ENCODE results near the gene TNFRSF6B. TPM values are rescaled to one million over a fixed set of nuclear protein-coding genes. Genes with fewer than 3 reads are reported as not detected.
"Not testable (repeated sequence)": the region's sequence is repeated elsewhere in the genome, so short reads cannot be mapped to it uniquely, and the experiment has no call there.

TNFRSF6B gene
- total and polyA plus RNA-seq, 5 donors: 0.23 to 2.7 (median 1.2) TPM; not detected in 1

DNA sequence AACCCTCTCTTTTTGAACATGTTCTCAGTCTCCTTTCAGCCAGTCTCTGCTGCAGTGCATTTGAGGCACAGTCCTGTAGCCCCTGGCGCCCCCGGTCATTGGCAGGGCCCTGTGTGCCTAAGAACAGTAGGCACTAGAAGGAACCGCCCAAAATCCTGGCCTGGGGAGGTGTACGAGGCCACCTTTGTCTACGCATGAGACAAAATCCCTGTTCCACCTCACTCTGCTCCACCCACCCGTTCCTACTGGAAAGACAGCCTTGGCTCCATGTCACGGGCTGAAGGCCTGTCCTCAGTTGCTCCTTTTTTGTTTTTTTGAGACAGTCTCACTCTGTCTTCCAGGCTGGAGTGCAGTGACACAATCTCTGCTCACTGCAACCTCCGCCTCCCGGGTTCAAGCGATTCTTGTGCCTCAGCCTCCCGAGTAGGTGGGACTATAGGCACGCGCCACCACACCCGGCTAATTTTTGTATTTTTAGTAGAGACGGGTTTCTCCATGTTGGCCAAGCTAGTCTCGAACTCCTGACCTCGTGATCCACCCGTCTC, 33.8 kb downstream of the TNFRSF6B start:
- intact Hi-C loops (cut with DNase I): loop anchor here in 1 of 4 donors (10.0 kb wide), 1 partner anchor 85 kb away; no protein-coding TSS in a partner anchor
- ATAC-seq; H3K9me3 ChIP-seq (ENCODE audit: control insufficient read depth, low read length); DNase-seq; H3K27me3 ChIP-seq (ENCODE audit: control insufficient read depth, insufficient read depth); H3K27ac ChIP-seq (ENCODE audit: low read length); H3K4me3 ChIP-seq (ENCODE audit: low read length); H3K4me1 ChIP-seq (ENCODE audit: control insufficient read depth, insufficient read depth, low read length): not testable (repeated sequence)
- 93% methylated on average over 18 of the region's 18 CpGs for WGBS

GRCh38 chr20:63731410-63731809, 35.0 kb downstream of the TNFRSF6B start:
- Histone ChIP-seq H3K27me3 (ENCODE audit: control insufficient read depth, insufficient read depth) (no peaks in the 10 kb centered on the region), H3K4me1 (ENCODE audit: control insufficient read depth, insufficient read depth, low read length) (no peaks in the 10 kb centered on the region), H3K27ac (ENCODE audit: low read length) (no peak overlapping the region), H3K4me3 (ENCODE audit: low read length) (no peak overlapping the region), H3K9me3 (ENCODE audit: control insufficient read depth, low read length) (no peaks in the 10 kb centered on the region)
- no peak for DNase-seq
- 81% methylated on average over 5 of the region's 5 CpGs for WGBS
- intact Hi-C loops (cut with DNase I): loop anchor here in 1 of 4 donors (10.0 kb wide), 1 partner anchor 87 kb away; no protein-coding TSS in a partner anchor
- no peak for ATAC-seq

DNA sequence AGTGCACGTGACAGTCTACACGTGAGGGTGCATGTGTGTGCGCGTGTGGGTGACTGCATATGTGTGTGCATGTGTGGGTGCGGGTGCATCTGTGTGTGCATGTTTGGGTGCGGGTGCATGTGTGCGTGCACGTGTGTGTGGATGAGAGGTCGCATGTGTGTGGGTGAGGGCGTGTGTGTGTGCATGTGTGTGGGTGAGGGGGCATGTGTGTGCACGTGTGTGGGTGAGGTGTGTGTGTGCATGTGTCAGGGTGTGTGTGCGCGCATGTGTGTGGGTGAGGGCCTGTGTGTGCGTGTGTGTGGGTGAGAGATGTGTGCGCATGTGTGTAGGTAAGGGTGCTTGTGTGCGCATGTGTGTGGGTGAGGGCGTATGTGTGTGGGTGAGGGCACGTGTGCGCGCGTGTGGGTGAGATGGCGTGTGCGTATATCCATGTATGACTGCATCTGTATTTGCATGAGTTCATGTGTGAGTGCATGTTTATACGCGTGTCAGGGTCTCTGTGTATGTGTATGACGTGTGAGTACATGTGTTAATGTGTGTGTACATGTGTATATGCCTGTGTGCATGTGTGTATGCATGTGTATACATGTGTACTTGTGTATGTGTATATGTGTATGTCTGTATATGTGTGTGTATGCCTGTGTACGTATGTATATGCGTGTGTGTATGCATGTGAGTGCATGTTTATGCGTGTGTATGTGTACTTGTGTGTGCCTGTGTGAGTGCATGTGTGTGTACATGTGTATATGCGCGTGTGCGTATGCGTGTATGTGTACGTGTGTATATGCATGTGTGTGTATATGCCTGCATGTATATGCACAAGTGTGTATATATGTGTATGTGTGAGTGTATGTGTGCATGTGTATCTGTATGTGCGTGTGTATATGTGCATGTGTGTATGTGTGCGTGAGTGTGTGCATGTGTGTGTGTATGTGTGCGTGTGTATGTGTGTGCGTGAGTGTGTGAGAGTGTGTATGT, 36.0 kb downstream of the TNFRSF6B start:
- intact Hi-C loops (cut with DNase I): loop anchor here in 1 of 4 donors (10.0 kb wide), 1 partner anchor 88 kb away; no protein-coding TSS in a partner anchor
- Histone ChIP-seq H3K9me3 (ENCODE audit: control insufficient read depth, low read length) (no peaks in the 10 kb centered on the region), H3K4me3 (ENCODE audit: low read length) (no peak overlapping the region), H3K4me1 (ENCODE audit: control insufficient read depth, insufficient read depth, low read length) (no peaks in the 10 kb centered on the region), H3K27me3 (ENCODE audit: control insufficient read depth, insufficient read depth) (no peaks in the 10 kb centered on the region), H3K27ac (ENCODE audit: low read length) (no peak overlapping the region)
- no peak for DNase-seq
- 87% methylated on average over 38 of the region's 38 CpGs for WGBS
- ATAC-seq: no peak

DNA sequence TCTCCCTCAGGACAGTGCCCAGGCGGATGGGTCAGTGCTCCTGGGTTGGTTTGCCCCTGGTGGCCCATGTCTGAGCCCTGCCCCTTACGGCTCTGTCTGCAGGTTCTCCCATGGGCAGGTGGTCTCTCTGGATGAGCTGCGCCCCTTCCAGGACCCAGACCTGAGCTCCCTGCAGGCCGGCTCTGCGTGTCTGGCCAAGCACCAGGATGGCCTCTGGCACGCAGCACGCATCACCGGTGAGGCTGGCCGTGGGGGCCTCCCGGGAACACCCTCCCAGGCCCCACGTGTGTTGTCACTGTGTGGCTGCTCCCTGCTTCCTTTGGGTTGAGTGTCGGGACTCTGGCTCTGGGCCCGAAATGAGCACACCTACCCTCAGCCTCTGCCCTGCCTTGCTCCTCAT, 36.7 kb downstream of the TNFRSF6B start:
- 93% methylated on average over 13 of the region's 13 CpGs for WGBS
- DNase-seq (peak in 1 of 3 donors; percentile 51), ATAC-seq (no peak)
- Histone ChIP-seq H3K4me1 (ENCODE audit: control insufficient read depth, insufficient read depth, low read length) (no peaks in the 10 kb centered on the region), H3K9me3 (ENCODE audit: control insufficient read depth, low read length) (no peaks in the 10 kb centered on the region), H3K27ac (ENCODE audit: low read length) (no peak overlapping the region), H3K27me3 (ENCODE audit: control insufficient read depth, insufficient read depth) (no peaks in the 10 kb centered on the region), H3K4me3 (ENCODE audit: low read length) (no peak overlapping the region)
- intact Hi-C loops (cut with DNase I): loop anchor here in 1 of 4 donors (10.0 kb wide), 1 partner anchor 88 kb away; no protein-coding TSS in a partner anchor

- H3K4me3 ChIP-seq (ENCODE audit: low read length): no peak overlapping the region
- H3K27me3 ChIP-seq (ENCODE audit: control insufficient read depth, insufficient read depth): no peaks in the 10 kb centered on the region
- H3K4me1 ChIP-seq (ENCODE audit: control insufficient read depth, insufficient read depth, low read length): no peaks in the 10 kb centered on the region
- 93% methylated on average over 18 of the region's 18 CpGs for WGBS
- no peaks in the 10 kb centered on the region for H3K9me3 ChIP-seq (ENCODE audit: control insufficient read depth, low read length)
- H3K27ac ChIP-seq (ENCODE audit: low read length): no peak overlapping the region
- DNase-seq (no peak), ATAC-seq (no peak)
- intact Hi-C loops (cut with DNase I): loop anchor here in 1 of 4 donors (10.0 kb wide), 1 partner anchor 89 kb away; no protein-coding TSS in a partner anchor
Measured at GRCh38 chr20:63733579-63734081, 37.2 kb downstream of the TNFRSF6B start.

DNA sequence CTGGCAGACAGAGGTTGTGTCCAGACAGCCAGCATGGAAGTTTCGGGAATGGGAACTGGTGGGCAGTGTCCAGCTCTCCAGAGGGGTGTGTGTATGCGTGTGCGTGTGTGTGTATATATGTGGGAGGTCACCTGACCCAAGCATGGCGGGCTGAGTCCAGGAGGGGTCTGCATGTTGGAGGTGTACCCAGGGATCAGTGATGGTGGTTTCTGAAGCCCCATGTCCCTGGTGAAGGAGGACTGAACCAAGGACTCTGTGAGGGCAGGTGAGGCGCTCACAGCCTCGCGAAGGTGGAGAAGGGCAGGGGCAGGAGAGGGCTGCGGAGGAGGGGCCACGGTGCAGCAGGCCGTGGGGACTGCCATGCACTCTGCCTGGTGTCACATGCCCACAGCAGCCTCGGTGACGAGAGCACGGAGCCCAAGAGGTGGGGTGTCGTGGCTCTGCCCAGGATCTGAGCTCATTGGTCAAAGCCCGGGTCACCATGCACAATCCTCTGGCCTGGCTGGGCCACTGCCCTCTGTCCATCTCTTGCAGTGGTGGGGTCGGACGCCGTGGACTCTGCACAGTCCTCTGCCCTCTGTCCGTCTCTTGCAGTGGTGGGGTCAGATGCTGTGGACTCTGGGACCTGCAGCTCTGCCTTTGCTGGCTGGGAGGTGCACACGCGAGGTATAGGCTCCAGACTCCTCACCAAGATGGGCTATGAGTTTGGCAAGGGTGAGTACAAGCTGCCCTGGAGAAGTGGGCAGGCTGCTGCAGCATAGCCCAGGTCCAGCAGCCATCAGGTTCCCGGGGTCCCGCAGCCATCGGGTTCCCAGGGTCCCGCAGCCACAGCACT, 37.9 kb downstream of the TNFRSF6B start:
- no peaks in the 10 kb centered on the region for H3K9me3 ChIP-seq (ENCODE audit: control insufficient read depth, low read length)
- ATAC-seq: no peak
- no peak overlapping the region for H3K4me3 ChIP-seq (ENCODE audit: low read length)
- H3K4me1 ChIP-seq (ENCODE audit: control insufficient read depth, insufficient read depth, low read length): no peaks in the 10 kb centered on the region
- H3K27me3 ChIP-seq (ENCODE audit: control insufficient read depth, insufficient read depth): no peaks in the 10 kb centered on the region
- H3K27ac ChIP-seq (ENCODE audit: low read length): no peak overlapping the region
- intact Hi-C loops (cut with DNase I): loop anchor here in 1 of 4 donors (10.0 kb wide), 1 partner anchor 90 kb away; no protein-coding TSS in a partner anchor
- no peak for DNase-seq
- 91% methylated on average over 25 of the region's 25 CpGs for WGBS

DNA sequence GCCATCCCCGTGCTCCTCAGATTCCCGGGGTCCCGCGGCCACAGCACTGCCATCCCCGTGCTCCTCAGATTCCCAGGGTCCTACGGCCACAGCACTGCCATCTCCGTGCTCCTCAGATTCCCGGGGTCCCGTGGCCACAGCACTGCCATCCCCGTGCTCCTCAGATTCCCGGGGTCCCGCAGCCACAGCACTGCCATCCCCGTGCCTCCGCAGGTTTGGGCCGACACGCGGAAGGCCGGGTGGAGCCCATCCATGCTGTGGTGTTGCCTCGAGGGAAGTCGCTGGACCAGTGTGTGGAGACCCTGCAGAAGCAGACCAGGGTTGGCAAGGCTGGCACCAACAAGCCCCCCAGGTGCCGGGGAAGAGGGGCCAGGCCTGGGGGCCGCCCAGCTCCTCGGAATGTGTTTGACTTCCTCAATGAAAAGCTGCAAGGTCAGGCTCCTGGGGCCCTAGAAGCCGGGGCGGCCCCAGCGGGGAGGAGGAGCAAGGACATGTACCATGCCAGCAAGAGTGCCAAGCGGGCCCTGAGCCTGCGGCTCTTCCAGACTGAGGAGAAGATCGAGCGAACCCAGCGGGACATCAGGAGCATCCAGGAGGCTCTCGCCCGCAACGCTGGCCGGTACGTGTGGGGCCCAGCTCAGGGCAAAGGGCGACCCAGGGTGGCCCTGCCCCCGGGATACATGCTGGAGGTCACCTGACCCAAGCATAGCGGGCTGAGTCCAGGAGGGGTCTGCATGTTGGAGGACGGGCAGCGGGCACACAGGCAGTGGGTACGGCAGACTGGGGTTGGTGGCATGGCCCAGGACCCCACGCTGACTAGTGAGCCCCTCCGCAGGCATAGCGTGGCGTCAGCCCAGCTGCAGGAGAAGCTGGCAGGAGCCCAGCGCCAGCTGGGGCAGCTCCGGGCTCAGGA, 38.8 kb downstream of the TNFRSF6B start:
- peak in 1 of 3 donors; percentile 55 for DNase-seq
- H3K27ac ChIP-seq (ENCODE audit: low read length): no peak overlapping the region
- no peaks in the 10 kb centered on the region for H3K27me3 ChIP-seq (ENCODE audit: control insufficient read depth, insufficient read depth)
- WGBS: 92% methylated on average over 48 of the region's 48 CpGs
- no peak for ATAC-seq
- no peak overlapping the region for H3K4me3 ChIP-seq (ENCODE audit: low read length)
- H3K4me1 ChIP-seq (ENCODE audit: control insufficient read depth, insufficient read depth, low read length): no peaks in the 10 kb centered on the region
- intact Hi-C loops (cut with DNase I): loop anchor here in 1 of 4 donors (10.0 kb wide), 1 partner anchor 90 kb away; no protein-coding TSS in a partner anchor
- H3K9me3 ChIP-seq (ENCODE audit: control insufficient read depth, low read length): no peaks in the 10 kb centered on the region

- Histone ChIP-seq H3K4me3 (ENCODE audit: low read length) (no peak within 1 kb of the TSS), H3K4me1 (ENCODE audit: control insufficient read depth, insufficient read depth, low read length) (peaks cover under 1% of the 10 kb centered on the region), H3K27ac (ENCODE audit: low read length) (no peak within 1 kb of the TSS), H3K9me3 (ENCODE audit: control insufficient read depth, low read length) (no peaks in the 10 kb centered on the region), H3K27me3 (ENCODE audit: control insufficient read depth, insufficient read depth) (no peaks in the 10 kb centered on the region)
- peak in 2 of 3 donors; percentile 70 to 71 for DNase-seq
- WGBS: 81% methylated on average over 31 of the region's 31 CpGs
- no peak for ATAC-seq
- intact Hi-C loops (cut with DNase I): loop anchor here in 1 of 4 donors (10.0 kb wide), 1 partner anchor 91 kb away; no protein-coding TSS in a partner anchor
Measured at GRCh38 chr20:63735859-63736718, 39.6 kb downstream of the TNFRSF6B start, which contains the start of gene LIME1. Gene LIME1, plus strand, starts transcription at chr20:63736664. Its CDS starts 886 bp downstream, at chr20:63737550.

Data from right cardiac atrium (tissue), 5 donors.